GM06990 (cell line): ENCODE results near the gene SIM2.
"Not testable (repeated sequence)": the region's sequence is repeated elsewhere in the genome, so short reads cannot be mapped to it uniquely, and the experiment has no call there.

Experiments
- DNase-seq: peaks from one replicate; pipeline ENCODE4 v3.0.0-alpha.2; 2011; ENCODE audit not compliant: insufficient read length; ENCODE audit errors: extremely low read depth
- H3K27me3 ChIP-seq: replicated peaks from 2 replicates; pipeline ENCODE4 v1.6.0; 2011; ENCODE audit warnings: low read length; ENCODE audit not compliant: control insufficient read depth, insufficient read depth
- H3K36me3 ChIP-seq: 2 replicates; pipeline ENCODE4 v1.5.1; 2011; ENCODE audit warnings: low read length; ENCODE audit not compliant: control insufficient read depth, insufficient read depth
- H3K4me3 ChIP-seq: replicated peaks from 2 replicates; pipeline ENCODE4 v1.5.1; 2011; ENCODE audit warnings: low read depth, mild to moderate bottlenecking, control low read depth, low read length
- CTCF ChIP-seq: IDR thresholded peaks from 2 replicates; pipeline ENCODE4 v1.5.1; 2011; ENCODE audit warnings: low read length, control low read depth, mild to moderate bottlenecking, inconsistent platforms; ENCODE audit not compliant: insufficient read depth, poor library complexity, severe bottlenecking

SIM2 gene

GRCh38 chr21:36698981-36699545 lies at the start of gene SIM2:
SIM2 (plus strand) TSS chr21:36699115; CDS start chr21:36699747, 632 bp downstream.
- Histone ChIP-seq H3K27me3 (peaks cover 15% of the 10 kb centered on the region), H3K4me3 (no peak within 1 kb of the TSS), H3K36me3 (no peaks in the 10 kb centered on the region)
- no peak for TF ChIP-seq CTCF
- no peak for DNase-seq

GRCh38 chr21:36654324-36654723 lies 44.6 kb upstream of the SIM2 start:
- Histone ChIP-seq H3K36me3 (no peaks in the 10 kb centered on the region), H3K27me3 (peaks cover 3% of the 10 kb centered on the region), H3K4me3 (no peak overlapping the region)
- TF ChIP-seq CTCF, result no peak
- DNase-seq, result no peak

- H3K36me3 ChIP-seq, result no peaks in the 10 kb centered on the region
- H3K4me3 ChIP-seq, result no peak overlapping the region
- peaks cover 3% of the 10 kb centered on the region for H3K27me3 ChIP-seq
- DNase-seq, result no peak
- TF ChIP-seq CTCF, result no peak
These were observed 44.1 kb upstream of the SIM2 start for GRCh38 chr21:36654796-36655325.

GRCh38 chr21:36656138-36656537 lies 42.8 kb upstream of the SIM2 start:
- no peaks in the 10 kb centered on the region for H3K36me3 ChIP-seq
- no peak for DNase-seq
- H3K4me3 ChIP-seq, result no peak overlapping the region
- H3K27me3 ChIP-seq, result peaks cover 3% of the 10 kb centered on the region
- TF ChIP-seq CTCF, result no peak

- H3K36me3 ChIP-seq, H3K4me3 ChIP-seq, DNase-seq, H3K27me3 ChIP-seq: not testable (repeated sequence)
These were observed 41.6 kb upstream of the SIM2 start for GRCh38 chr21:36657290-36657689.

- H3K27me3 ChIP-seq, result peaks cover 3% of the 10 kb centered on the region
- no peak overlapping the region for H3K4me3 ChIP-seq
- DNase-seq, result no peak
- H3K36me3 ChIP-seq, result no peaks in the 10 kb centered on the region
- no peak for TF ChIP-seq CTCF
These were observed 40.9 kb upstream of the SIM2 start for GRCh38 chr21:36657999-36658398.
